Testis (tissue), 3 donors: ENCODE measurements around the gene TBC1D16. TPM values are rescaled to one million over a fixed set of nuclear protein-coding genes. Genes with fewer than 3 reads are reported as not detected.

ENCODE experiments used
- DNase-seq: peaks from one replicate; pipeline ENCODE4 v3.0.0-alpha.2; 2019
- H3K27ac ChIP-seq, 2 donors: fragments of 200-600 bp; sonication (generic); one replicate each; pipeline ENCODE4 v1.5.1; 2019
- H3K27me3 ChIP-seq: fragments of 200-600 bp; sonication (generic); one replicate; pipeline ENCODE4 v1.5.1; 2019
- H3K36me3 ChIP-seq: fragments of 200-600 bp; sonication (generic); one replicate; pipeline ENCODE4 v1.5.1; 2017; ENCODE audit warnings: low read depth; ENCODE audit errors: missing control alignments
- H3K4me1 ChIP-seq: fragments of 200-600 bp; sonication (generic); one replicate; pipeline ENCODE4 v1.5.1; 2019
- H3K4me3 ChIP-seq, 2 donors: fragments of 200-600 bp; sonication (generic); one replicate each; pipeline ENCODE4 v1.5.1; 2017 to 2019
- H3K9me3 ChIP-seq: fragments of 200-600 bp; sonication (generic); one replicate; pipeline ENCODE4 v1.5.1; 2017
- CTCF ChIP-seq, 3 experiments: fragments of 450-650 bp in 2 of 3; fragments of 200-600 bp in 1 of 3; sonication (generic) in 1 of 3; IDR thresholded peaks; one replicate each; pipeline ENCODE4 v1.5.1; 2016 to 2019; ENCODE audit warnings: antibody characterized with exemption in 3 of 3, mild to moderate bottlenecking in 2 of 3, moderate library complexity in 1 of 3
- POLR2A ChIP-seq: fragments of 450-650 bp; IDR thresholded peaks from one replicate; pipeline ENCODE4 v1.6.1; 2017; ENCODE audit warnings: antibody characterized with exemption, mild to moderate bottlenecking, moderate library complexity
- WGBS, 2 donors: methylation state at CpG; one replicate each; pipeline ENCODE4 v1.1.5; 2018; 5-methylcytosine and 5-hydroxymethylcytosine counted together
- intact Hi-C: fragments of 100-400 bp; cut with DNase I; formaldehyde crosslinking; loops from one replicate; pipeline ENCODE4 v1.15.1; 2023; ENCODE audit warnings: low total_unique reads
- polyA plus RNA-seq: library from polyadenylated mRNA; stranded (reverse); fragments of 350-450 nt; fragmentation: Illumina TruSeq; extraction: RNeasy Lipid Tissue Mini Kit (QIAGEN cat#74804); gene quantifications from one replicate; pipeline ENCODE4 v1.2.3, GENCODE V29; 2014; ENCODE audit warnings: low read depth, low replicate concordance; ENCODE audit not compliant: insufficient read depth
- total RNA-seq, 2 donors: library from RNA; depleted of rRNA; stranded (reverse); fragments of >200 nt; gene quantifications; one replicate each; pipeline ENCODE4 v1.2.3, GENCODE V29; 2016

Gene TBC1D16
- total and polyA plus RNA-seq, 3 donors from 2014 or later: 11.0 to 16.0 (median 11.7) TPM

- H3K4me3 ChIP-seq: no peak overlapping the region
- H3K4me1 ChIP-seq: peaks cover 9% of the 10 kb centered on the region
- H3K27ac ChIP-seq: no peak overlapping the region
- intact Hi-C loops: no loop called here
- no peak for DNase-seq
- H3K36me3 ChIP-seq: no peaks in the 10 kb centered on the region
- H3K27me3 ChIP-seq: no peaks in the 10 kb centered on the region
- WGBS, 2 donors: 93 to 95% methylated on average over 40 to 42 of the region's 42 CpGs
- TF ChIP-seq POLR2A (no peak), CTCF (IDR thresholded peaks at IDR 0.05) (no peak)
- no peaks in the 10 kb centered on the region for H3K9me3 ChIP-seq
Measured at GRCh38 chr17:79943347-79944241, 92.1 kb downstream of the TBC1D16 start.

- intact Hi-C loops: no loop called here
- TF ChIP-seq POLR2A (no peak), CTCF (IDR thresholded peaks at IDR 0.05) (no peak)
- DNase-seq: no peak
- Histone ChIP-seq H3K27ac (no peak overlapping the region), H3K4me3 (no peak overlapping the region), H3K36me3 (no peaks in the 10 kb centered on the region), H3K9me3 (no peaks in the 10 kb centered on the region), H3K4me1 (peaks cover 12% of the 10 kb centered on the region), H3K27me3 (no peaks in the 10 kb centered on the region)
- WGBS, 2 donors: 52 to 73% methylated on average over 18 to 35 of the region's 35 CpGs
Measured at GRCh38 chr17:79942591-79943346, 92.9 kb downstream of the TBC1D16 start.

- no peak for DNase-seq
- Histone ChIP-seq H3K4me1 (peaks cover 20% of the 10 kb centered on the region), H3K36me3 (no peaks in the 10 kb centered on the region), H3K27ac (no peak overlapping the region), H3K4me3 (no peak overlapping the region), H3K9me3 (no peaks in the 10 kb centered on the region), H3K27me3 (no peaks in the 10 kb centered on the region)
- WGBS, 2 donors: 83 to 92% methylated on average over 12 to 21 of the region's 22 CpGs
- no peak for TF ChIP-seq POLR2A
- TF ChIP-seq CTCF (IDR thresholded peaks at IDR 0.05): no peak
- intact Hi-C loops: no loop called here
Measured at GRCh38 chr17:79942011-79942405, 93.7 kb downstream of the TBC1D16 start.

- WGBS, 2 donors: 94 to 98% methylated on average over 5 to 23 of the region's 28 CpGs
- H3K36me3 ChIP-seq: no peaks in the 10 kb centered on the region
- peaks cover 25% of the 10 kb centered on the region for H3K4me1 ChIP-seq
- intact Hi-C loops: no loop called here
- TF ChIP-seq CTCF (IDR thresholded peaks at IDR 0.05): no peak
- DNase-seq: no peak
- no peaks in the 10 kb centered on the region for H3K27me3 ChIP-seq
- no peak overlapping the region for H3K4me3 ChIP-seq
- no peak overlapping the region for H3K27ac ChIP-seq
- H3K9me3 ChIP-seq: no peaks in the 10 kb centered on the region
Measured at GRCh38 chr17:79941088-79942010, 94.3 kb downstream of the TBC1D16 start.
